ENCODE results near the gene TNFSF12. TPM values are rescaled to one million over a fixed set of nuclear protein-coding genes. Genes with fewer than 3 reads are reported as not detected.

Gene TNFSF12
- total and polyA plus RNA-seq, 9 of the 15 experiments (the other 6 are each of a cell fraction or from before 2014, with no cell fraction given): 0.03 to 0.95 (median 0.19) TPM; not detected in 3

- TF ChIP-seq ZNF444 (CRISPR knock-in tag; IDR thresholded peaks at IDR 0.05): no peak
- no peak for TF ChIP-seq CUX1 (CRISPR knock-in tag; IDR thresholded peaks at IDR 0.05)
- TF ChIP-seq TSHZ1 (CRISPR knock-in tag; IDR thresholded peaks at IDR 0.05): no peak
- TF ChIP-seq MEIS2 (IDR thresholded peaks at IDR 0.05; ENCODE audit: partially characterized antibody): no peak
- no peak; the same call in none of the 2 replicates for TF ChIP-seq LCOR (CRISPR knock-in tag; IDR thresholded peaks at IDR 0.05)
- TF ChIP-seq SIRT6 (IDR thresholded peaks at IDR 0.05; ENCODE audit: low read depth, low read length): no peak
- no peak for TF ChIP-seq HDAC3 (IDR thresholded peaks at IDR 0.05; ENCODE audit: borderline replicate concordance, partially characterized antibody)
- no peak for TF ChIP-seq FIP1L1 (IDR thresholded peaks at IDR 0.05; ENCODE audit: low read depth, low read length, poor library complexity, severe bottlenecking)
- no peak for TF ChIP-seq PRDM10 (IDR thresholded peaks at IDR 0.05; ENCODE audit: partially characterized antibody)
- peak; percentile 96 for TF ChIP-seq KDM5B (IDR thresholded peaks at IDR 0.05; ENCODE audit: insufficient replicate concordance, low read depth, low read length)
- TF ChIP-seq ZNF134 (CRISPR knock-in tag; conservative IDR thresholded peaks at IDR 0.05): no peak
- no peak for TF ChIP-seq TAF15 (IDR thresholded peaks at IDR 0.05; ENCODE audit: low read depth, low read length)
- TF ChIP-seq XRCC5 (IDR thresholded peaks at IDR 0.05; ENCODE audit: low read depth, low read length): no peak
- no peak for TF ChIP-seq ZSCAN29 (IDR thresholded peaks at IDR 0.05)
- TF ChIP-seq NCOA1 (IDR thresholded peaks at IDR 0.05; ENCODE audit: low read depth): no peak
Observed at GRCh38 chr17:7572588-7573323, 23.9 kb downstream of the TNFSF12 start (continued).
